OCI-LY1 (cell line): ENCODE data around the gene PRSS33.

Source experiments
- H2AFZ ChIP-seq: fragments of 200-600 bp; sonication (generic), shearing (Covaris generic); 2 replicates; pipeline ENCODE4 v1.6.0; 2014; ENCODE audit warnings: antibody characterized with exemption, mild to moderate bottlenecking, low read length
- H3F3A ChIP-seq: fragments of 200-600 bp; sonication (generic), shearing (Covaris generic); 2 replicates; pipeline ENCODE4 v1.6.0; 2014; ENCODE audit warnings: mild to moderate bottlenecking, antibody characterized with exemption, low read length, moderate library complexity; ENCODE audit not compliant: insufficient read depth
- H3K27ac ChIP-seq: fragments of 200-600 bp; sonication (generic); 2 replicates; pipeline ENCODE4 v1.5.1; 2014; ENCODE audit warnings: low read length, mixed run types, mild to moderate bottlenecking, low read depth; ENCODE audit not compliant: poor library complexity, severe bottlenecking
- H3K27me3 ChIP-seq: fragments of 200-600 bp; sonication (generic); 2 replicates; pipeline ENCODE4 v1.6.0; 2014; ENCODE audit warnings: antibody characterized with exemption, mild to moderate bottlenecking, low read length, moderate library complexity; ENCODE audit not compliant: insufficient read depth
- H3K36me3 ChIP-seq: fragments of 200-600 bp; sonication (generic); 2 replicates; pipeline ENCODE4 v1.6.1; 2014; ENCODE audit warnings: mild to moderate bottlenecking, antibody characterized with exemption, low read length, moderate library complexity, mixed read lengths; ENCODE audit not compliant: insufficient read depth
- H3K4me1 ChIP-seq: fragments of 200-600 bp; sonication (generic); 2 replicates; pipeline ENCODE4 v1.5.1; 2014; ENCODE audit warnings: mild to moderate bottlenecking, low read length, moderate library complexity; ENCODE audit not compliant: insufficient read depth, severe bottlenecking
- H3K4me2 ChIP-seq: fragments of 200-600 bp; sonication (generic), shearing (Covaris generic); 2 replicates; pipeline ENCODE4 v1.6.1; 2014; ENCODE audit warnings: low read length
- H3K4me3 ChIP-seq: fragments of 200-600 bp; sonication (generic); 2 replicates; pipeline ENCODE4 v1.5.1; 2014; ENCODE audit warnings: low read length, low read depth, mild to moderate bottlenecking, mixed read lengths; ENCODE audit not compliant: poor library complexity, severe bottlenecking
- H3K79me2 ChIP-seq: fragments of 200-600 bp; shearing (Covaris generic); 2 replicates; pipeline ENCODE4 v1.6.1; 2016; ENCODE audit warnings: mixed run types, low read length, mixed read lengths; ENCODE audit not compliant: insufficient read depth
- H3K9ac ChIP-seq: fragments of 200-600 bp; sonication (generic), shearing (Covaris generic); 2 replicates; pipeline ENCODE4 v1.6.1; 2014; ENCODE audit warnings: mild to moderate bottlenecking, low read length, mixed read lengths
- H3K9me2 ChIP-seq: fragments of 200-600 bp; sonication (generic), shearing (Covaris generic); 2 replicates; pipeline ENCODE4 v1.6.1; 2014; ENCODE audit warnings: low read depth, mild to moderate bottlenecking, low read length, mixed read lengths
- H3K9me3 ChIP-seq: fragments of 200-600 bp; shearing (Covaris generic); 2 replicates; pipeline ENCODE4 v1.6.1; 2014; ENCODE audit warnings: low read length, mixed read lengths
- H4K20me1 ChIP-seq: fragments of 200-600 bp; sonication (generic), shearing (Covaris generic); 2 replicates; pipeline ENCODE4 v1.6.0; 2016; ENCODE audit warnings: mild to moderate bottlenecking, low read length; ENCODE audit not compliant: insufficient read depth
- EZH2 ChIP-seq: fragments of 200-600 bp; sonication (generic), shearing (Covaris generic); IDR thresholded peaks from 2 replicates; pipeline ENCODE4 v1.8.0; 2017; ENCODE audit warnings: borderline replicate concordance, mixed run types, mild to moderate bottlenecking, antibody characterized with exemption, low read length, moderate library complexity, mixed read lengths
- TF ChIP-seq, protein P1 (sequence below): fragments of 200-600 bp; sonication (generic), shearing (Covaris generic); IDR thresholded peaks from 2 replicates; pipeline ENCODE4 v1.5.1; 2017; ENCODE audit warnings: mild to moderate bottlenecking, antibody characterized with exemption, low read length, moderate library complexity, mixed read lengths

The PRSS33 gene

GRCh38 chr16:2761472-2761871 is 25.9 kb downstream of the PRSS33 start:
- H3K4me3 ChIP-seq: no peak overlapping the region
- TF ChIP-seq, protein P1, sequence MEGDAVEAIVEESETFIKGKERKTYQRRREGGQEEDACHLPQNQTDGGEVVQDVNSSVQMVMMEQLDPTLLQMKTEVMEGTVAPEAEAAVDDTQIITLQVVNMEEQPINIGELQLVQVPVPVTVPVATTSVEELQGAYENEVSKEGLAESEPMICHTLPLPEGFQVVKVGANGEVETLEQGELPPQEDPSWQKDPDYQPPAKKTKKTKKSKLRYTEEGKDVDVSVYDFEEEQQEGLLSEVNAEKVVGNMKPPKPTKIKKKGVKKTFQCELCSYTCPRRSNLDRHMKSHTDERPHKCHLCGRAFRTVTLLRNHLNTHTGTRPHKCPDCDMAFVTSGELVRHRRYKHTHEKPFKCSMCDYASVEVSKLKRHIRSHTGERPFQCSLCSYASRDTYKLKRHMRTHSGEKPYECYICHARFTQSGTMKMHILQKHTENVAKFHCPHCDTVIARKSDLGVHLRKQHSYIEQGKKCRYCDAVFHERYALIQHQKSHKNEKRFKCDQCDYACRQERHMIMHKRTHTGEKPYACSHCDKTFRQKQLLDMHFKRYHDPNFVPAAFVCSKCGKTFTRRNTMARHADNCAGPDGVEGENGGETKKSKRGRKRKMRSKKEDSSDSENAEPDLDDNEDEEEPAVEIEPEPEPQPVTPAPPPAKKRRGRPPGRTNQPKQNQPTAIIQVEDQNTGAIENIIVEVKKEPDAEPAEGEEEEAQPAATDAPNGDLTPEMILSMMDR: no peak
- no peaks in the 10 kb centered on the region for H3K27me3 ChIP-seq
- no peaks in the 10 kb centered on the region for H3K4me1 ChIP-seq
- no peak overlapping the region for H2AFZ ChIP-seq
- H3K9me3 ChIP-seq: no peaks in the 10 kb centered on the region
- peaks cover 100% of the 10 kb centered on the region for H3K36me3 ChIP-seq
- no peaks in the 10 kb centered on the region for H4K20me1 ChIP-seq
- H3F3A ChIP-seq: no peaks in the 10 kb centered on the region
- no peak overlapping the region for H3K9ac ChIP-seq
- no peaks in the 10 kb centered on the region for H3K9me2 ChIP-seq
- no peak overlapping the region for H3K27ac ChIP-seq
- H3K79me2 ChIP-seq: peaks cover 12% of the 10 kb centered on the region
- H3K4me2 ChIP-seq: no peak overlapping the region

DNA sequence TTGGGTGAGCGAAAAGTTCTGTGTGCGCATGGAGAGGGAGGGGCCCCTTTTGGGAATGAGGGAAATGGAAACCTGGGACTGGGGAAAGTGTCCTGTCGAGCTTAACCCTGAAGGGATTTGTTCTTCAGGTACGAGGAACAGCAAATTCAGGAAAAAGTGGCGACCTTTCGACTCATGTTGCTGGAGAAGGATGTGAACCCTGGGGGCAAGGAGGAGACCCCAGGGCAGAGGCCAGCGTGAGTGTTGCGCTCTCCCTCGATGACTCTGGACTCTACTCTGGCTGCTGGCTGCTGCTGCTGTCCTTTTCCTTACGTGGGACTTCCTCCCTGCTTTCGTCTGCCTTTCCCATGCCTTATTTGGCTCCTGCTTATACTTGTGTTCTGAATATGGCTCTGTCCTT is 30.0 kb downstream of the PRSS33 start:
- no peak overlapping the region for H3K27ac ChIP-seq
- no peak overlapping the region for H2AFZ ChIP-seq
- no peaks in the 10 kb centered on the region for H3F3A ChIP-seq
- no peak overlapping the region for H3K4me3 ChIP-seq
- peaks cover 48% of the 10 kb centered on the region for H3K79me2 ChIP-seq
- peaks cover 93% of the 10 kb centered on the region for H3K36me3 ChIP-seq
- H3K9me2 ChIP-seq: no peaks in the 10 kb centered on the region
- H3K9ac ChIP-seq: no peak overlapping the region
- no peaks in the 10 kb centered on the region for H3K9me3 ChIP-seq
- H3K4me2 ChIP-seq: no peak overlapping the region
- no peaks in the 10 kb centered on the region for H3K27me3 ChIP-seq
- H3K4me1 ChIP-seq: peaks cover 19% of the 10 kb centered on the region
- no peak for TF ChIP-seq EZH2
- TF ChIP-seq, protein P1: no peak
- peaks cover 7% of the 10 kb centered on the region for H4K20me1 ChIP-seq

DNA sequence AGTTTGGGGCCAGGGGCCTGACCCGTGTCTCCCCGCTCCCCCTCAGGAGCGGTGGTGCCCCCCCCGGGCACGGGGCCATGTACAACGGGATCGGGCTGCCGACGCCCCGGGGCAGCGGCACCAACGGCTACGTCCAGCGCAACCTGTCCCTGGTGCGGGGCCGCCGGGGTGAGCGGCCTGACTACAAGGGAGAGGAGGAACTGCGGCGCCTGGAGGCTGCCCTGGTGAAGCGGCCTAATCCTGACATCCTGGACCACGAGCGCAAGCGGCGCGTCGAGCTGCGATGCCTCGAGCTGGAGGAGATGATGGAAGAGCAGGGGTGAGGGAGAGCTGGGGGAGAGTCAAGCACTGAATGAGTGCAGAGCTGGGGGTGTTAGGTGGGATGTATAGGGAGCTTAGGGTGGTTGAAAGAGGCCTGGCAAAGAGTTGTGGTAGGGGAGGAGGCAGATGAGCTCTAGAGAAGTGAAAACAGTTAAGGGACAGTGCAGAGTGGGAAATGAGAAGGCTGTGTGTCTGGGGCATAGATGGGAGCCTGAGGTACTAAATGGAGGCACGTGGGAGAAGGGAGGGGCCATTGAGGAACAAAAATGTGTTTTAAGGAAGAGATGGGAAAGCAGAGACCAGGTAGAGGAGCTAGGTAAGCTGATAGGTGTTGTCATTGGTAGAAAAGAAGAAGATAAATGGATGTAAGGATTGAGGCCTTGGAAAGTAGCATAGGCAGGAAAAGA is 30.9 kb downstream of the PRSS33 start:
- no peaks in the 10 kb centered on the region for H3F3A ChIP-seq
- no peak overlapping the region for H3K9ac ChIP-seq
- no peaks in the 10 kb centered on the region for H3K9me3 ChIP-seq
- H3K27me3 ChIP-seq: no peaks in the 10 kb centered on the region
- no peak overlapping the region for H3K27ac ChIP-seq
- H3K79me2 ChIP-seq: peaks cover 48% of the 10 kb centered on the region
- no peak overlapping the region for H3K4me2 ChIP-seq
- H4K20me1 ChIP-seq: peaks cover 7% of the 10 kb centered on the region
- H2AFZ ChIP-seq: no peak overlapping the region
- H3K36me3 ChIP-seq: peaks cover 85% of the 10 kb centered on the region
- no peaks in the 10 kb centered on the region for H3K9me2 ChIP-seq
- peaks cover 25% of the 10 kb centered on the region for H3K4me1 ChIP-seq
- TF ChIP-seq EZH2: no peak
- TF ChIP-seq, protein P1: no peak
- H3K4me3 ChIP-seq: no peak overlapping the region
